DOHH2 (cell line): Measurements from ENCODE around the gene PIP4K2B.

Experiments
- CTCF ChIP-seq: fragments of 200-600 bp; sonication (generic); IDR thresholded peaks from one replicate; pipeline ENCODE4 v1.5.1; 2014; ENCODE audit warnings: antibody characterized with exemption, mild to moderate bottlenecking, low read depth, low read length; ENCODE audit not compliant: poor library complexity, severe bottlenecking
- EZH2phosphoT487 ChIP-seq: fragments of 200-600 bp; sonication (generic); IDR thresholded peaks from 2 replicates; pipeline ENCODE4 v1.6.1; 2017; ENCODE audit warnings: borderline replicate concordance, mild to moderate bottlenecking, antibody characterized with exemption, low read length, moderate library complexity, mixed read lengths

- TF ChIP-seq CTCF (peak; percentile 37), EZH2phosphoT487 (no peak)
These were observed 499 bp downstream of the PIP4K2B start for GRCh38 chr17:38798614-38799500.
